Neuron (in vitro differentiated cells): Measurements from ENCODE around the gene HK2.
"Not testable (repeated sequence)": the region's sequence is repeated elsewhere in the genome, so short reads cannot be mapped to it uniquely, and the experiment has no call there.

ENCODE experiments used
- H2AFZ ChIP-seq: one replicate; pipeline ENCODE4 v1.6.1; 2013; ENCODE audit warnings: low read depth, mild to moderate bottlenecking, inconsistent platforms, low read length, moderate library complexity
- H3K27me3 ChIP-seq: one replicate; pipeline ENCODE4 v1.6.1; 2013; ENCODE audit warnings: low read length; ENCODE audit not compliant: insufficient read depth
- H3K36me3 ChIP-seq: one replicate; pipeline ENCODE4 v1.6.1; 2013; ENCODE audit warnings: low read length; ENCODE audit not compliant: insufficient read depth
- H3K4me1 ChIP-seq: one replicate; pipeline ENCODE4 v1.6.1; 2013; ENCODE audit warnings: low read length; ENCODE audit not compliant: insufficient read depth
- H3K4me3 ChIP-seq: 2 replicates; pipeline ENCODE4 v1.5.1; 2013; ENCODE audit warnings: mild to moderate bottlenecking, low read length, moderate library complexity
- H3K9me3 ChIP-seq: one replicate; pipeline ENCODE4 v1.6.1; 2013; ENCODE audit warnings: low read length

The HK2 gene

DNA sequence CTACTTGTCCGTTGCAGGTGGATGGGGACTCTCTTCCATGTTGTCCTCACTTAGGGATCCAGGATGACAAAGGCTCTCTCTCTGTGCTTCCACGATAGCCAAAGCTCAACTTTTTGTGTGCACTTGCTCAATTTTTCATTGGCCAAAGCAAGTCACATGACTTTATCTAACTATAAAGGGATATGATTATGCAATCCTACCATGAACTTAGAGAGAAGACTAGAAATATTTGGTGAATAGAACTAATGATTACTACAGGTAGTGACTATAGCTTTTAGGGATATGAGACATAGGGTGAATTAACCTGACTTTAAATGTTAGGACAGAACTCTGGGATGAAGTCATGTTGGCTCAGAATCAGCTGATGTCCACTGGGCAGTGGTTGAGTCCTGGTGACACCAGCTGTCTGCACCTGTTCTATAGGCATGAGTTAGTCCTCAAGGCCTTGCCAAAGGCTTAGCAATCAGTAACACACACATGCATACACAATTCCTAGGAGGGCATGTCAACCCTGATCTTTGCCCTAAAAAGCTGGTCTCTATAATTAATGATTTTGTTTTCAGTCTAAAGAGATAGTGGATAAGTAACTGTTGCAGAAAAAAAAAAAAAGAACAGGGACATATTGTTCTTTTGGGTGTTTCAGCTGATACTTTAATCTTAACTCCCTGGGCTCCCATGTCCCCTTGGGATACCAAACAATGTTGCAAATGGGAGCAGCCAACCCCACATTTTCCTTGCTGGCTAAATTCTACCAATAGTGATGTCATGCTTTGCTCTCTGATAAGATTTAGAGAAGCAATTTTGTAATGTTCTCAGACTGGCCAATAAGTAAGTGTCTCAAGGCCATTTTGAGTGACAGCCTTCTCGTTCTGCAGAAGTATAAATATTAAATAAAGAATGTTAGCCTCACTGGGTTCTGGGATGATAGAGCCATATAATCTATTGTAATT lies 12.5 kb upstream of the HK2 start:
- Histone ChIP-seq H3K36me3 (no peaks in the 10 kb centered on the region), H3K27me3 (no peaks in the 10 kb centered on the region), H3K4me3 (no peak overlapping the region), H3K4me1 (peaks cover 17% of the 10 kb centered on the region), H2AFZ (no peak overlapping the region), H3K9me3 (no peaks in the 10 kb centered on the region)

DNA sequence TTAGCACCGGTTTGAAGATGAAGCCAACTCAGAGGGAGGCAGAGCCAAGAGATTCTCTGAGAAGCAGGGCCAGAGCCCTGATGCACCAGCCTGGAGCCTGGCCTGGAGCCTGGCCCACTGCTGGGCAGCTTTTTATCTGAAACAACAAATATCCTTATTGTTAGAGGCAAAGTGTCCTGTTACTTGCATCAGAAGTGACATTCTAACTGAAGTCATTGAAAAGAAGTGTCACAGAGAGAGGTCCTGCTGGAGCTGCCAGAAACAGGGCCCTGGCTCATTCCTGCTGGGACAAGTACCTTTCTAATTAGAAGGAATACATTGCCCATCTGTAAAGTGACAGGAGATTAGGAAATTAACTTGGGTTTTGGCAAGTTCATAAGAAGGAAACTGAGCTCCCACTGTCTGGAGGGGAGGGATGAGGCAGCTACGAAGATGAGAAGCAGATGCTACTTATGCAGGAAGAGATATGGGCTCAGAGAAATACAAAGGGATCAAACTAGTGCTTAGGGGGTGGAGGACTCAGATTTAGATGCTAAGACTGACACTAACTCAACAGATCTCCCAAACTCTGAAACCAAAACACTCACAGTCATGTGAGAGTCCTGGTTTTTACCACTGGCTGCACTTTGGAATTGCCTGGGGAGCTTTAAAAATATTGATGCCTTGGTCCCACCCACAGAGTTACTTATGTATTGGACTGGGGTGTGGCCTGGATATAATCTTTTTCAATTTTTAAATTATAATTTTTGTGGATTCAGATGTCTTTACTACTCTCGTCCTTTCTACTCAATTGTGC lies 11.0 kb upstream of the HK2 start:
- Histone ChIP-seq H3K9me3 (no peaks in the 10 kb centered on the region), H2AFZ (peak overlapping the region; percentile 18), H3K4me1 (peaks cover 8% of the 10 kb centered on the region), H3K4me3 (no peak overlapping the region), H3K27me3 (no peaks in the 10 kb centered on the region), H3K36me3 (no peaks in the 10 kb centered on the region)

DNA sequence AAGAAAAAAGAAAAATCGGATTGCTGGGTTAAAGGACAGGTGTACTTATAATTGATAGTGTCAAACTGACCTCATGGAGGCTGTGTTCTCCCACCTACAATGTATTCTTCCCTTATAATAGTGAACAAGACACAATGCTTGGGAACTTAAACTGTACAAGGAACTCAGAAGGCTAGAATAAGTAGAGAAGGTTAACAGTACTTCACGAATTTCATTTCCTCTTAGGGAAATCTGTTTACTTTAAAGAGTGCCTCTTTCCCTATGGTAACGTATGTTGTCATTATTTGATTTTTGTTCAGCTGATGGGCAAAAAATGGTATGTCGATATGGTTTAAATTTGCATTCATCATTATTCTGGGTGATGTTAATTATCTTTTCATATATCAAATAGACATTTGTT lies 9.2 kb upstream of the HK2 start:
- Histone ChIP-seq H2AFZ (no peak overlapping the region), H3K36me3 (no peaks in the 10 kb centered on the region), H3K27me3 (no peaks in the 10 kb centered on the region), H3K9me3 (no peaks in the 10 kb centered on the region), H3K4me3 (no peak overlapping the region), H3K4me1 (peaks cover 8% of the 10 kb centered on the region)

DNA sequence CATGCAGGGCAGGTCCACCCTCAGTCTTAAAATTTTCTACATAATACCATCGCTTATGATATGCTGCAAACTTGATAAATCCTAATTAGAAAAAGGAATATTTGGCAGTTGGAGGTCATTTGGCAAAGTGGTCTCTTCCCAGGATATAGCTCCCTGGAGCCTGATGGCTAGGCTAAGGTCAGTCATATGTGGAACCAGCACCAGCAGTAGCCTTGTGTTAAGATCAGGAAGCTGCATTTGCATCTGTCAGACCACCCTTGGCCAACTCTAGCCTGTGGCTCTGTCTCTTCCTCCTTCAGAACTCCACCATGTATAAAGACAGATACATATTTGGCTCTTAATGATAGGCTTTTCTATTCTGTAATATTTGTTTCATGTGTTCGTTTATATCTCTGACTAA lies 5.4 kb upstream of the HK2 start:
- no peaks in the 10 kb centered on the region for H3K9me3 ChIP-seq
- no peaks in the 10 kb centered on the region for H3K27me3 ChIP-seq
- H2AFZ ChIP-seq = no peak overlapping the region
- no peak overlapping the region for H3K4me3 ChIP-seq
- H3K4me1 ChIP-seq = peaks cover 1% of the 10 kb centered on the region
- no peaks in the 10 kb centered on the region for H3K36me3 ChIP-seq

DNA sequence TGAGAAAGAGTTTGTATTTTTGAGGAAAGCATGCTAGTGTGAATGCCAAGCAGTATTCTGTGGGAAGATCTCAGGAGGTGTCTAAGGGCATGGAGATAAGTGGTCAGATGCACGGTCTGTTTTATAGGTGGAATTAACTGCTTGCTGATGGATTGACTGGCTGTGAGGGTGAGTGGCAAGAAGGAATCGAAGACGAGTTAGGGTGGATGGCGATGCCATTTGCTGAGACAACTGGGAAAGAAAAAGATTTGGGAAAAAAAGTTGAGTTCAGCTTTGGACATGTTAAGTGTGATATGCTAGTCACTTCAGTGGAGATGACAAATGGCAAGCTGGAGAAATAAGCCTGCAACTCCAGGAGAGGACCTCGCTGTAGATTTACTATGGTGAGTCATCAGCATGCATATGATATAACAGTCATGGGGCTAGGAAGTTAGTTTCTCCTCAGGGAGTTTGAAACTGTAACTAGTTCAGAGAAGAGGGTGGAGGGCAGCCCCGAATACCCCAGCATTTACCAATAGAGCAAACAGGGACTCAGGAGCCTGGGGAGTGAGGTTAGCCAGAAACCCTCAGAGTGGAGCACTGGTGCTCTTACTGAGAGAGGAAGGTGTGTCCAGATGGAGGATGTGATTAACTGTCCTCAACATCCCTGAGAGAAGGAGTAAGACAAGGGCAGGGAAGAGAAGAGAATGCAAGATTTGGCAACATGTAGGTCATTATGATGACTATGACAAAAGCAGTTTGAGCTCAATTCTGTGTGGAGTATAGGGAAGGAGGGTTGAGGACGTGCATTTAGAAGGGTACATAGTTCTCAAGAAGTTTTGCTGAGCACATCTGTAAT lies 2.0 kb upstream of the HK2 start:
- Histone ChIP-seq H3K9me3 (no peaks in the 10 kb centered on the region), H2AFZ (no peak overlapping the region), H3K27me3 (no peaks in the 10 kb centered on the region), H3K4me1 (peaks cover 14% of the 10 kb centered on the region), H3K4me3 (no peak overlapping the region), H3K36me3 (no peaks in the 10 kb centered on the region)

DNA sequence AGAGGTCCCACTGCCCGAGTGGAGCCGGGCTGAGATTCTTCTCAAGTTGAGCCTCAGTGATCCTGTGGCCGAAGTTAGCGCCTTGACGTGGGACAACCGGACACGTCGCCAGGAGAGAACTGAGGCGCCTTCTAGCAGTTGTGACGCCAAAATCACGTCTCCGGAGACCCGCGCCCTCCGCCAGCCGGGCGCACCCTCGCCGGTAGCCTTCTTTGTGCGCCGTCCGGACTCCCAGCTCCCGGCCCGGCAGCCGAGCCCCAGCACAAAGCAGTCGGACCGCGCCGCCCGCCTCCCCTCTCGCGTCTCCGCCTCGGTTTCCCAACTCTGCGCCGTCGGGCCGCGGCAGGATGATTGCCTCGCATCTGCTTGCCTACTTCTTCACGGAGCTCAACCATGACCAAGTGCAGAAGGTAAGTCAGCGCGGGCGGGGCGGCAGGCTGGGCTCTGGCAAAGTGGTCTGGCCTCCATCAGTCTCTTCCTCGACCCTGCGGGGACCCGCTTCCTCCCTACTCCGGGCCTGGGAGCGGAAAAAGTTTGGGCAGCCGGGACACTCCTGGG lies 386 bp downstream of the HK2 start:
- H3K9me3 ChIP-seq, H3K36me3 ChIP-seq, H3K27me3 ChIP-seq: not testable (repeated sequence)
- peak overlapping the region; percentile 93 for H2AFZ ChIP-seq
- peak overlapping the region; percentile 67 for H3K4me3 ChIP-seq
- H3K4me1 ChIP-seq = peaks cover 14% of the 10 kb centered on the region

DNA sequence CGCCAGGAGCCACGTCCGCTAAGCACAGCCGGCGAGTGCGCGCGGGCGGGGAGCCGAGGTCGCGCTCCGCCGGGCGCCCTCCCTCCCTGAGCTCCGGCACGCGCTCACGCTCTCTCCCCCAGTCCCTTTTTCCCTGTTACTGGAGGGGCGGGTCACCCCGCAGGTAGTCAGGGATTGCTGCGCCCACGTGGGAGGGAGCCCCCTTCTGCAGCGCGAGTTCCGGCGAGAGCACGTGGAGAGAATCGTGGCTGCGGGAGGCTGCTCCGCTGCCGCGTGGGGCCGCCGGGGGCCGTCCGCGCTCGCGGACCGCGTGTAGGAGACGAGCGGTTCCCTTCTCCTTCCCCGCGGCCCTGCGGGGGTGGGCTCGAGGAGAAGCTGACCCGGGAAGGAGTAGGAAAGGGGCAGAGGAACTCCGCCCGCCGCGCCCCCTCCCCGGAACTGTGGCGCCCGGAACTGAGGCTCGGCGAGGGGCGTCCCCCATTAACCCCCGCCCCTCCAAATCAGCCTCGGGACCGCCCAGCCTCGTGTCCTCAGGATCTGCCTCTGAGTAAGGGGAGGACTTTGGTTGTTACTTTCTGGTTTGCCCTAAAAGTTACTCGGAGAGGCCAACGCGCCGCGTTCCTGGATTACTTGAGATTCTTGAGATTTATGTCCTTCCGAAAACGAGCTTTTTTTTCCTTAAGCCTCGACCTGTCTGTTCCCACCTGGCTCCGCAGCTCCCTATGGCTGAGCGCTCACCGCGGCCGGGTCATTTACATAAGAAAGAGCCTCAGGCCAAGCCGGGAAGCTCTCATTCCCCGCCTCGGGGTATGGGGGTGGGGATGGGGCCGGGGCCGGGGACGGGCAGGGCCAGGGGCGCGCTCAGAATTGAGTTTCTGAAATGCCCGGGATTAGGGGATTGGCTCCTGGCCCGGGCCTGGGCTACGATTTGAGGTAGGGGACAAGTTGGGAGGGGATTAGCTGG lies 1.1 kb downstream of the HK2 start:
- Histone ChIP-seq H3K9me3 (no peaks in the 10 kb centered on the region), H3K36me3 (no peaks in the 10 kb centered on the region), H3K4me3 (peak overlapping the region; percentile 67), H3K4me1 (peaks cover 14% of the 10 kb centered on the region), H3K27me3 (no peaks in the 10 kb centered on the region), H2AFZ (peak overlapping the region; percentile 93)

DNA sequence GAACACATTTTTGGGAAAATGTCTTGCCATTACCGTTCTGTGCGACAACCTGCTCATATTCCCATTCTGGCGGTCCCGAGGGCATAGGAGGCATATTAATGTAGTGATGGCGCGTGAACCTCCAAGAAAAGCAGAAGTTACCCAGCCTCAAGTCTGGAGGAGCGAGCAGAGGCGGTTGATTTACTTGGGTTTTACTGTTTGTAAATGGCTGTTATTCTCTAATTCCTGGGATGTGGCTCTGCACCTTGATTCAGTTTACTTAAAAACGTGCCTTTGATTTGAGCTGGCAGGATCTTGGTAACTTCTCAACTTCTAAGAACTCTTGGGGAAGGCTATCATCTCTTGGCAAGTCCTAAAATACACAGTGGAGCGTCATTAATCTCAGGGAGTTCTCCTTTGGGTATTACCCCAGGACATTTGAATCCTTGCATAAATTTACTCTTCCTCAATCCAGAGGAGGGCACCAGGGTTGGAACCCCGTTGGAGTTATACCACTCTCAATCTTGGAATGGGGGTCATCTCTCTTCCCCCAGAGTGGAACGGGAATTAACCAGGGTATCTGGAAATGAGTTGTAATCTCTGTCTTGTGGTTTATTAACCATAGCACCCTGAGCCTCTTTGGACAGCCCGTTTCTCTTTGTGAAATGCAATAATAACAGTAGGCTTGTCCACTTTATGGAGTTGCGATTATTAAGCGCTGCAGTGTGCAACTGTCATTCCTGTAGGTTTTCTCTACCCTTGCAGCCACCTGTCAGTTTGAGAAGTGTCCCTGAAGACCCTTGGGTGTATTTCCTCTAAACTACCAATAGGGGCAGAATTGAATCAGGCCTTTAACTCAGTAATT lies 2.1 kb downstream of the HK2 start:
- Histone ChIP-seq H3K4me3 (peak overlapping the region; percentile 67), H2AFZ (peak overlapping the region; percentile 93), H3K9me3 (no peaks in the 10 kb centered on the region), H3K36me3 (no peaks in the 10 kb centered on the region), H3K4me1 (peaks cover 14% of the 10 kb centered on the region), H3K27me3 (no peaks in the 10 kb centered on the region)

DNA sequence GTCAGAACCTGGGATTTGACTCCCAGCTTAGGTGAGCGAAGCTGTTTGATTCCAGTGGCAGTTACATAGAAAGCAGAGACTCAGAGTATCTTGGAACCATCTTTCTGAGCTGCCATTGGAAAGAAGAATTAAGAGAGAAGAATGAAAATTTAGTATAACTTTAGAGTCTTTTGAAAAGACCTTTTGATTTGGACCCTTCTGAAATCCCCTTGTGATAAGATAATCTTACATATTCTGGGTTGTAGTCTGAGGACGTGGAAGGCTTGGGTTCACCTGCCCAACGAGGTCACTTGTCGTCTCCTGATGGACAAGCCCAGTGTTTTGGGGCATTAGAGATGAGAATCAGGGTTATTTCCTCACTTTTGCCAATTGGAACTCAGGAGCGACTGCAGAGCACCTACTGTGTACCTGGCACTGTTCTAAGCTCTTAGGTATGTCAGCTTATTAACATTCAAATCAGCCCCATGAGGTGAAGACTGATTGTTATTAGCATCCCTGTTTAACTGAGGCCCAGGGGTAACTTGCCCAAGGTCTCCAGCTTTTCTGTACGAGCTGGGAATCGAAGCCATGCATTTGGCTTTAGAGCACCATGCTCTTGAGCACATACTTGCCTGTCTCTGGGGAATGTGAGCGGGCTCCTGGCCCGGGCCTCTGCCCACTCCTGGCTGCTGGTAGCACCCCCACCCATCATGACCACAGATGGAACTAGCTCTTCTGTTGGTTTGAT lies 2.9 kb downstream of the HK2 start:
- H3K36me3 ChIP-seq = no peaks in the 10 kb centered on the region
- no peaks in the 10 kb centered on the region for H3K27me3 ChIP-seq
- no peak overlapping the region for H2AFZ ChIP-seq
- H3K4me3 ChIP-seq = no peak overlapping the region
- peaks cover 14% of the 10 kb centered on the region for H3K4me1 ChIP-seq
- no peaks in the 10 kb centered on the region for H3K9me3 ChIP-seq

DNA sequence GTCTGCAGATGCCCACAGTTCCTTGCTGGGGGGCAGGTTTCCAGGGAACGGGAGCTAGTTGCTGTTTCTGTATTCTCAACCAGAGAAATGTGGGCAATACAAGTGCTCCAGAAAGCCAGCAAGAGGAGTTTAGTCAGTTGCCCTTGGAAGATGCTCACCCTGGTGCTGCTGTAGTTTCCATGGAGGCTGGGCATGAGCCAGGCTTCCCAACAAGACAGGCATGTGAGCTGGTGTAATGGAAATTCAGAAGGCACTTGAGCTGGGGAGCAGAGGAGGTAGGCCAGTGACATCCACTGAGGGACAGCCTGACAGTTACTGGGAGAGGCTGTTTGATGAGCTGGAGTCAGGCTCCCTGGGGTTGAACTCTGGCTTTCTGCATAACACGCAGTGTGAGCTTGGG lies 7.7 kb downstream of the HK2 start:
- no peaks in the 10 kb centered on the region for H3K9me3 ChIP-seq
- no peaks in the 10 kb centered on the region for H3K36me3 ChIP-seq
- no peak overlapping the region for H3K4me3 ChIP-seq
- H3K4me1 ChIP-seq = peaks cover 2% of the 10 kb centered on the region
- H2AFZ ChIP-seq = no peak overlapping the region
- H3K27me3 ChIP-seq = no peaks in the 10 kb centered on the region

DNA sequence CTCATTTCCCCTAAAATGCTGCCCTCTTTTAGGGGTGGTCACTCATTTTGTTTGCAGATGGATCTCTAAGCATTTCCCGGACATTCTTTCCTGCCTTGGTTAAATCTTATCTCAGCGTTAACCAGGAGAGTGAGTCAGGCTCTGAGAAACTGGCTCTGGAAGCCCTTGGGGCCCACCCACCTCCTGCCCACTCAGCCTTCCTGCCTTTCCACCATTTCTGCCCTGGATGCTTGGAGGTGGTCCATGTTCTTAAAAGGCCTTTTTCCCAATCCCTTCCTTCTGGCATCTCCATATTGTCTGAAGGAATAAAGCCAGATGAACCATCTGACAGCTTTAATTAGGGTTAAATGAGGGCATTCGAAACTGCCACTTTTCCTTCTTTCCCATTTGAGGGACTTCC lies 9.5 kb downstream of the HK2 start:
- H3K4me1 ChIP-seq = no peaks in the 10 kb centered on the region
- H2AFZ ChIP-seq = no peak overlapping the region
- H3K36me3 ChIP-seq = no peaks in the 10 kb centered on the region
- H3K9me3 ChIP-seq = no peaks in the 10 kb centered on the region
- H3K27me3 ChIP-seq = no peaks in the 10 kb centered on the region
- H3K4me3 ChIP-seq = no peak overlapping the region
